Liver (tissue), 9 donors: Measurements from ENCODE around the gene ANXA9. TPM values are rescaled to one million over a fixed set of nuclear protein-coding genes. Genes with fewer than 3 reads are reported as not detected.

Source experiments
- DNase-seq: peaks from one replicate; pipeline ENCODE4 v3.0.0-alpha.2; 2017; ENCODE audit warnings: low spot score
- H3K27ac ChIP-seq, 2 donors: one replicate each; pipeline ENCODE4 v1.7.0; 2013; ENCODE audit warnings: inconsistent platforms in 2 of 2, low read length in 2 of 2, control low read depth in 1 of 2, low read depth in 1 of 2, mild to moderate bottlenecking in 1 of 2
- H3K27me3 ChIP-seq, 4 donors: one replicate each; pipeline versions ENCODE4 v1.6.1 to v1.7.0; 2013; ENCODE audit warnings: low read length in 3 of 4, inconsistent platforms in 1 of 4, mild to moderate bottlenecking in 1 of 4, moderate library complexity in 1 of 4; ENCODE audit not compliant: control insufficient read depth in 4 of 4, insufficient read depth in 4 of 4
- H3K36me3 ChIP-seq, 4 donors: one replicate each; pipeline versions ENCODE4 v1.6.1 to v1.7.0; 2013; ENCODE audit warnings: low read length in 3 of 4, mild to moderate bottlenecking in 3 of 4, low read depth in 1 of 4, moderate library complexity in 1 of 4; ENCODE audit not compliant: control insufficient read depth in 4 of 4, insufficient read depth in 3 of 4
- H3K4me1 ChIP-seq, 4 donors: one replicate each; pipeline versions ENCODE4 v1.6.1 to v1.7.0; 2013; ENCODE audit warnings: low read length in 3 of 4, mild to moderate bottlenecking in 3 of 4, moderate library complexity in 1 of 4; ENCODE audit not compliant: control insufficient read depth in 4 of 4, insufficient read depth in 4 of 4
- H3K4me3 ChIP-seq, 3 donors: one replicate each; pipeline versions ENCODE4 v1.6.1 to v1.7.0; 2013; ENCODE audit warnings: low read length in 3 of 3, control low read depth in 1 of 3, low read depth in 1 of 3, mild to moderate bottlenecking in 1 of 3
- H3K9ac ChIP-seq, 2 donors: one replicate each; pipeline ENCODE4 v1.7.0; 2013; ENCODE audit warnings: low read length in 2 of 2, mild to moderate bottlenecking in 2 of 2, moderate library complexity in 2 of 2, control low read depth in 1 of 2, low read depth in 1 of 2
- H3K9me3 ChIP-seq, 4 donors: one replicate each; pipeline versions ENCODE4 v1.6.1 to v1.7.0; 2013; ENCODE audit warnings: low read length in 3 of 4; ENCODE audit not compliant: control insufficient read depth in 4 of 4
- EGR1 ChIP-seq, 2 donors: IDR thresholded peaks; 2 replicates each; pipeline ENCODE4 v1.6.1; 2016 to 2018; ENCODE audit warnings: antibody characterized with exemption in 2 of 2, low read depth in 2 of 2
- FOXA1 ChIP-seq: IDR thresholded peaks from 2 replicates; pipeline ENCODE4 v1.6.1; 2016; ENCODE audit warnings: antibody characterized with exemption
- FOXA2 ChIP-seq: IDR thresholded peaks from 2 replicates; pipeline ENCODE4 v1.6.1; 2016; ENCODE audit warnings: antibody characterized with exemption
- GABPA ChIP-seq, 2 donors: IDR thresholded peaks in 1 of 2; conservative IDR thresholded peaks in 1 of 2; 2 replicates each; pipeline ENCODE4 v1.6.1; 2016; ENCODE audit warnings: antibody characterized with exemption in 2 of 2, mild to moderate bottlenecking in 1 of 2, moderate library complexity in 1 of 2
- HNF4A ChIP-seq, 2 donors: conservative IDR thresholded peaks; 2 replicates each; pipeline ENCODE4 v1.6.1; 2016; ENCODE audit warnings: antibody characterized with exemption in 2 of 2, mild to moderate bottlenecking in 2 of 2
- JUND ChIP-seq, 2 donors: IDR thresholded peaks; 2 replicates each; pipeline ENCODE4 v1.6.1; 2016; ENCODE audit warnings: antibody characterized with exemption in 2 of 2
- MAX ChIP-seq: IDR thresholded peaks from 2 replicates; pipeline ENCODE4 v1.6.1; 2016; ENCODE audit warnings: antibody characterized with exemption
- NR2F2 ChIP-seq: IDR thresholded peaks from 2 replicates; pipeline ENCODE4 v1.6.1; 2016; ENCODE audit warnings: antibody characterized with exemption
- RAD21 ChIP-seq, 2 donors: IDR thresholded peaks; 2 replicates each; pipeline ENCODE4 v1.6.1; 2016; ENCODE audit warnings: antibody characterized with exemption in 2 of 2, mild to moderate bottlenecking in 2 of 2
- RXRA ChIP-seq, 2 donors: IDR thresholded peaks; 2 replicates each; pipeline ENCODE4 v1.6.1; 2017 to 2018; ENCODE audit warnings: antibody characterized with exemption in 2 of 2, mild to moderate bottlenecking in 1 of 2
- SP1 ChIP-seq: IDR thresholded peaks from 2 replicates; pipeline ENCODE4 v1.6.1; 2018; ENCODE audit warnings: antibody characterized with exemption, mild to moderate bottlenecking
- YY1 ChIP-seq: IDR thresholded peaks from 2 replicates; pipeline ENCODE4 v1.6.1; 2016; ENCODE audit warnings: antibody characterized with exemption, mild to moderate bottlenecking
- WGBS: extraction: QIAGEN DNeasy Blood & Tissue Kit; methylation state at CpG from one replicate; pipeline ENCODE4 v1.1.7; 2013; 5-methylcytosine and 5-hydroxymethylcytosine counted together
- polyA plus RNA-seq, 2 donors: library from polyadenylated mRNA; stranded (reverse) in 1 of 2; unstranded in 1 of 2; fragments of 200-250 nt in 1 of 2; fragments of >200 nt in 1 of 2; fragmentation: Nextera tagmentation in 1 of 2; extraction: Ambion mirVana in 1 of 2; gene quantifications; one replicate each; pipeline versions ENCODE4 v1.2.1 to v1.2.3, GENCODE V29; 2013 to 2015
- total RNA-seq, 2 donors: library from RNA; depleted of rRNA; stranded (reverse); fragments of >200 nt; gene quantifications; one replicate each; pipeline ENCODE4 v1.2.3, GENCODE V29; 2014
- TF ChIP-seq, protein P1 (sequence below): IDR thresholded peaks from 2 replicates; pipeline ENCODE4 v1.6.1; 2016; ENCODE audit warnings: antibody characterized with exemption
- TF ChIP-seq, protein P2 (sequence below): IDR thresholded peaks from 2 replicates; pipeline ENCODE4 v1.6.1; 2016; ENCODE audit warnings: antibody characterized with exemption
- donor health status: healthy.
- donor health status: healthy.
- donor health status: healthy.
- donor health status: healthy.
- donor health status: healthy.

Gene ANXA9
- total and polyA plus RNA-seq, 4 donors: 7.5 to 24.0 (median 17.0) TPM

GRCh38 chr1:150999926-151000325 is 17.8 kb downstream of the ANXA9 start (continued):
- TF ChIP-seq HNF4A (conservative IDR thresholded peaks at IDR 0.05) (no peak), NR2F2 (no peak), RAD21 (IDR thresholded peaks at IDR 0.05) (no peak), SP1 (no peak), FOXA2 (no peak)
- TF ChIP-seq, protein P1, sequence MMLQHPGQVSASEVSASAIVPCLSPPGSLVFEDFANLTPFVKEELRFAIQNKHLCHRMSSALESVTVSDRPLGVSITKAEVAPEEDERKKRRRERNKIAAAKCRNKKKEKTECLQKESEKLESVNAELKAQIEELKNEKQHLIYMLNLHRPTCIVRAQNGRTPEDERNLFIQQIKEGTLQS: no peak

DNA sequence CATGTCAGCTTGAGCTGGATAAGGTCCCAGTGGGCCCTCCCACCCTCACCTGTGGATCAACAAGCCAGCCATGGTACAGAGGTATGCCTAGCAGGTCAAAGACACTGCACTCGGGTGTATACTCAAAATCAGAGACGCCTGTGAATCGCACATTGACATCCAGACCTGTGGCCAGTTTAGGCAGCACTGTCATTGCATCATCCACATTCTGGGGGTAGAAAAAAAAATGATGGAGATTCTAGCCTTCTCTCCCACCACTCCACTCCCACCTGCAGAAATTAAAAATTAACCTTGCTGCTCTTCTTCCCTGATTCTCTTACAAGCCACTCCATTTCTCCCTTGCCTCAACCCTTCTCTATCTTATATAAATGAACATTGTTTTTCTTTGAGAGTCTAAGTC is 18.3 kb downstream of the ANXA9 start:
- no peak for DNase-seq
- Histone ChIP-seq H3K27me3 (no peaks in the 10 kb centered on the region), H3K4me1 (peaks cover 7 to 29% (median 22%) of the 10 kb centered on the region in 4 donors), H3K36me3 (peaks cover 6 to 49% (median 39%) of the 10 kb centered on the region in 4 donors), H3K9me3 (no peaks in the 10 kb centered on the region), H3K27ac (no peak overlapping the region), H3K9ac (no peak overlapping the region), H3K4me3 (no peak overlapping the region)
- no peak for TF ChIP-seq YY1
- TF ChIP-seq FOXA2: no peak
- TF ChIP-seq FOXA1: no peak
- TF ChIP-seq, protein P1: no peak
- no peak for TF ChIP-seq MAX
- no peak for TF ChIP-seq EGR1 (IDR thresholded peaks at IDR 0.05; ENCODE audit: low read depth in 2 of 2)
- TF ChIP-seq RAD21 (IDR thresholded peaks at IDR 0.05): no peak
- no peak for TF ChIP-seq GABPA (IDR thresholded peaks at IDR 0.05 in 1 of 2, conservative IDR thresholded peaks at IDR 0.05 in 1 of 2)
- WGBS: 86% methylated on average over 3 of the region's 3 CpGs

GRCh38 chr1:151001602-151002001 is 19.5 kb downstream of the ANXA9 start:
- H3K9ac ChIP-seq: no peak overlapping the region

More at GRCh38 chr1:151001602-151002001, 19.5 kb downstream of the ANXA9 start:
- peaks cover 6 to 49% (median 38%) of the 10 kb centered on the region in 4 donors for H3K36me3 ChIP-seq
- H3K27ac ChIP-seq: no peak overlapping the region
- TF ChIP-seq HNF4A (conservative IDR thresholded peaks at IDR 0.05) (no peak), JUND (IDR thresholded peaks at IDR 0.05) (no peak), RXRA (IDR thresholded peaks at IDR 0.05) (no peak), FOXA1 (no peak), MAX (no peak), YY1 (no peak)
- TF ChIP-seq, protein P1: no peak
- TF ChIP-seq, protein P2, sequence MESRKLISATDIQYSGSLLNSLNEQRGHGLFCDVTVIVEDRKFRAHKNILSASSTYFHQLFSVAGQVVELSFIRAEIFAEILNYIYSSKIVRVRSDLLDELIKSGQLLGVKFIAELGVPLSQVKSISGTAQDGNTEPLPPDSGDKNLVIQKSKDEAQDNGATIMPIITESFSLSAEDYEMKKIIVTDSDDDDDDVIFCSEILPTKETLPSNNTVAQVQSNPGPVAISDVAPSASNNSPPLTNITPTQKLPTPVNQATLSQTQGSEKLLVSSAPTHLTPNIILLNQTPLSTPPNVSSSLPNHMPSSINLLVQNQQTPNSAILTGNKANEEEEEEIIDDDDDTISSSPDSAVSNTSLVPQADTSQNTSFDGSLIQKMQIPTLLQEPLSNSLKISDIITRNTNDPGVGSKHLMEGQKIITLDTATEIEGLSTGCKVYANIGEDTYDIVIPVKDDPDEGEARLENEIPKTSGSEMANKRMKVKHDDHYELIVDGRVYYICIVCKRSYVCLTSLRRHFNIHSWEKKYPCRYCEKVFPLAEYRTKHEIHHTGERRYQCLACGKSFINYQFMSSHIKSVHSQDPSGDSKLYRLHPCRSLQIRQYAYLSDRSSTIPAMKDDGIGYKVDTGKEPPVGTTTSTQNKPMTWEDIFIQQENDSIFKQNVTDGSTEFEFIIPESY: no peak
- H3K27me3 ChIP-seq: no peaks in the 10 kb centered on the region
- no peak for DNase-seq
- no peak overlapping the region for H3K4me3 ChIP-seq
- 83% methylated on average over 4 of the region's 4 CpGs for WGBS
- H3K4me1 ChIP-seq: peaks cover 8 to 35% (median 28%) of the 10 kb centered on the region in 4 donors
- no peaks in the 10 kb centered on the region for H3K9me3 ChIP-seq
